HFFc6 (cell line): ENCODE data around the gene CCSER1. TPM values are rescaled to one million over a fixed set of nuclear protein-coding genes. Genes with fewer than 3 reads are reported as not detected.

Source experiments
- DNase-seq: peaks from one replicate; pipeline ENCODE4 v3.0.0-alpha.2; 2018
- H3K27ac Mint-ChIP-seq: 2 replicates; pipeline ENCODE4 v1.8.0; 2020; ENCODE audit warnings: mild to moderate bottlenecking, mixed read lengths
- H3K27me3 Mint-ChIP-seq: 2 replicates; pipeline ENCODE4 v1.8.0; 2021; ENCODE audit warnings: mild to moderate bottlenecking, moderate library complexity, mixed read lengths; ENCODE audit not compliant: insufficient read depth
- H3K36me3 Mint-ChIP-seq: 2 replicates; pipeline ENCODE4 v1.8.0; 2021; ENCODE audit warnings: low read depth, mixed read lengths
- H3K4me1 Mint-ChIP-seq: 2 replicates; pipeline ENCODE4 v1.8.0; 2020; ENCODE audit warnings: low read depth, mixed read lengths
- H3K4me3 Mint-ChIP-seq: 2 replicates; pipeline ENCODE4 v1.8.0; 2020; ENCODE audit warnings: mild to moderate bottlenecking, moderate library complexity, mixed read lengths
- H3K9me3 Mint-ChIP-seq: 2 replicates; pipeline ENCODE4 v1.8.0; 2020; ENCODE audit warnings: mild to moderate bottlenecking, mixed read lengths
- CTCF ChIP-seq: fragments of 200-600 bp; sonication (generic); IDR thresholded peaks from 2 replicates; pipeline ENCODE4 v1.5.0; 2021; ENCODE audit warnings: antibody characterized with exemption, mild to moderate bottlenecking
- total RNA-seq, 6 experiments: library from RNA; stranded (reverse); fragmentation: NEBNext Ultra II Directional; extraction: Animal tissue kit (Norgen Biotek cat#: 25700); gene quantifications; 2 replicates in 1 of 6; 3 replicates in 5 of 6; pipeline ENCODE4 v1.2.3, GENCODE V29; 2021

The CCSER1 gene
- total RNA-seq, 6 experiments from 2014 or later, result not detected

GRCh38 chr4:90142081-90142480, 14.9 kb downstream of the CCSER1 start:
- Mint-ChIP-seq H3K27ac (no peak overlapping the region), H3K36me3 (no peaks in the 10 kb centered on the region; the same call in 1 of the 2 replicates), H3K9me3 (peaks cover 11% of the 10 kb centered on the region), H3K27me3 (no peaks in the 10 kb centered on the region), H3K4me3 (no peak overlapping the region), H3K4me1 (no peaks in the 10 kb centered on the region)
- no peak for TF ChIP-seq CTCF
- DNase-seq, result no peak

GRCh38 chr4:90145319-90145718, 18.1 kb downstream of the CCSER1 start:
- Mint-ChIP-seq H3K27me3 (no peaks in the 10 kb centered on the region), H3K27ac (no peak overlapping the region), H3K4me1 (no peaks in the 10 kb centered on the region), H3K9me3 (peaks cover 19% of the 10 kb centered on the region), H3K36me3 (no peaks in the 10 kb centered on the region; the same call in 1 of the 2 replicates), H3K4me3 (no peak overlapping the region)
- DNase-seq, result no peak
- no peak for TF ChIP-seq CTCF

GRCh38 chr4:90146306-90146705, 19.1 kb downstream of the CCSER1 start:
- Mint-ChIP-seq H3K4me3 (no peak overlapping the region), H3K27ac (no peak overlapping the region), H3K9me3 (peaks cover 19% of the 10 kb centered on the region), H3K36me3 (no peaks in the 10 kb centered on the region; the same call in 1 of the 2 replicates), H3K27me3 (no peaks in the 10 kb centered on the region), H3K4me1 (no peaks in the 10 kb centered on the region)
- TF ChIP-seq CTCF, result no peak
- no peak for DNase-seq

- DNase-seq, result no peak
Measured at GRCh38 chr4:90148574-90149148, 21.5 kb downstream of the CCSER1 start.

GRCh38 chr4:90152024-90152423, 24.8 kb downstream of the CCSER1 start:
- H3K4me3 Mint-ChIP-seq, result no peak overlapping the region
- H3K9me3 Mint-ChIP-seq, result peaks cover 19% of the 10 kb centered on the region
- no peak for DNase-seq
- no peak for TF ChIP-seq CTCF
- no peaks in the 10 kb centered on the region for H3K4me1 Mint-ChIP-seq
- no peak overlapping the region for H3K27ac Mint-ChIP-seq
- no peaks in the 10 kb centered on the region for H3K36me3 Mint-ChIP-seq
- H3K27me3 Mint-ChIP-seq, result no peaks in the 10 kb centered on the region; the same call in 1 of the 2 replicates

More at GRCh38 chr4:90148574-90149148, 21.5 kb downstream of the CCSER1 start:
- Mint-ChIP-seq H3K9me3 (peaks cover 24% of the 10 kb centered on the region), H3K27me3 (no peaks in the 10 kb centered on the region), H3K4me1 (no peaks in the 10 kb centered on the region), H3K36me3 (no peaks in the 10 kb centered on the region; the same call in 1 of the 2 replicates), H3K27ac (no peak overlapping the region), H3K4me3 (no peak overlapping the region)
- no peak for TF ChIP-seq CTCF
